ENCODE results near the gene SURF2.

- TF ChIP-seq CTCF (IDR thresholded peaks at IDR 0.05; ENCODE audit: insufficient read depth, low read depth, low read length) = no peak
- TF ChIP-seq EZH2 (IDR thresholded peaks at IDR 0.05; ENCODE audit: insufficient read depth, low read length) = no peak
These were observed 30.0 kb downstream of the SURF2 start for GRCh38 chr9:133386338-133386737.
